HG03457 (cell line): ENCODE measurements around the gene MED29.

Experiments
- ATAC-seq: cut with Tn5 transposase; IDR thresholded peaks from one replicate; pipeline ENCODE4 v1.9.1; 2021; ENCODE audit warnings: moderate number of reproducible peaks; ENCODE audit not compliant: unreplicated experiment

MED29 gene, protein sequence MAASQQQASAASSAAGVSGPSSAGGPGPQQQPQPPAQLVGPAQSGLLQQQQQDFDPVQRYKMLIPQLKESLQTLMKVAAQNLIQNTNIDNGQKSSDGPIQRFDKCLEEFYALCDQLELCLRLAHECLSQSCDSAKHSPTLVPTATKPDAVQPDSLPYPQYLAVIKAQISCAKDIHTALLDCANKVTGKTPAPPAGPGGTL

GRCh38 chr19:39390751-39391437, at the start of gene MED29, which contains the start of gene PAF1:
TSS of gene MED29 (plus strand) at chr19:39391378. CDS start at chr19:39391423, 45 bp downstream.
TSS of gene PAF1 (minus strand) at chr19:39391106. CDS start at chr19:39390864, 242 bp downstream.
- peak; percentile 74 for ATAC-seq

- peak; percentile 76 for ATAC-seq
These were observed 49.2 kb upstream of the MED29 start, which contains the start of gene SAMD4B for GRCh38 chr19:39341719-39342604. TSS of gene SAMD4B (plus strand) at chr19:39342421. CDS start at chr19:39356894, 14,473 bp downstream.

GRCh38 chr19:39342647-39343305, 48.4 kb upstream of the MED29 start:
- ATAC-seq: no peak

DNA sequence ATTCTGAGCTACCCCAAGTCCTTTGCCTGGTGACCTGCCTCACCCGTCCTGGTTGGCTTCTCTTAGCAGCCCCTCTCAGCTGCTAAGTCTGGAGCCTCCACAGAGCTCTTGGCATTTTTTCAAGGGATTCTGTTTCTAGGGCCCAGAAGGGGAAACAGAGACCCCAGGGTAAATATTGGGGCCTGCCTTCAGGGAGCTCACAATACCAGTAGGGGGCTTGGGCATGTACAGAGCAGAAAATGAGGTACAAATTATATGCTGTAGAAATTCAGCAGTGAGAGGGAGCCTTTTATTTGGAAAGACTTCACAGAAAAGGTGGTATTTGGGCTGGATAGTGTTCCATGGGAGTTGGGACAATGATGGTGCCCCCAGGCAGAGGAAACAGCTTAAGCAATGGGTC, 45.2 kb upstream of the MED29 start:
- no peak for ATAC-seq

DNA sequence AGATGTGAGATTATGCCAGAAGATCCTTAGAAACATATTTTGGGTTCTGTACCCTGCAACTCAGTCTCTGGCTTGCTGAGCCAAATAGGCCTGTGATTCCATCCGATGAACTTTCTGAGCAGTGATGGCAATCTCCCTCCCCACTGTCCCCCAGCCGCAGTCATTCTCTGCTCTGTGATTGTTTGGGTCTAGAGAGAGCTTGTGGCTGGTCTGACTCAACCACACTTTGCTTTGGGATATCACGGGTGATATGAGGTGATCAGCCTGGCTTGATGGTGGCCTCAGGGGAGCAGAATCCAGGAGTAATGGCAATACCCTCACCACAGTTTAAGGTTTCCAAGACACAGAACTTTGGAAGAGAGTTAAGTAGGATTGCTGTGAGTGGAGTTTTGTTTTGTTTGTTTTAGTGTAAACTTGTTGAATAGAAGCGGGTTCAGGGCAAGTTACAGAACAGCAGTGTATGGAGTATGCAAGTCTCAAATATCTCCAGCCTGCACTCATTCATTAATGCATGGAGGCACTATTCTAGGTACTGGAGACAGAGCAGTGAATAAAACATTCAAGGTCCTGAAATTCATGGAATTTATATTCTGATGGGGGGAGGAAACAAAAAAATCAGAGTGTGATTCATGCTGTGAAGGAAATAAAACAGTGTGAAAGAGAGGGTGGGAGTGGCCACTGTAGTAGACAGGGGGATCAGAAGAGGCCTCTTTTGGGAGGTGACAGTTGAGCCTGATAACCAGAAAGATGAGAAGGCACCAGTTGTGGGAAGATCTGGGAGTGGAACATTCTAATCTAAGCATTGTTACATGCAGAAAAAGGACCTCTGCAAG, 43.6 kb upstream of the MED29 start:
- ATAC-seq: no peak

DNA sequence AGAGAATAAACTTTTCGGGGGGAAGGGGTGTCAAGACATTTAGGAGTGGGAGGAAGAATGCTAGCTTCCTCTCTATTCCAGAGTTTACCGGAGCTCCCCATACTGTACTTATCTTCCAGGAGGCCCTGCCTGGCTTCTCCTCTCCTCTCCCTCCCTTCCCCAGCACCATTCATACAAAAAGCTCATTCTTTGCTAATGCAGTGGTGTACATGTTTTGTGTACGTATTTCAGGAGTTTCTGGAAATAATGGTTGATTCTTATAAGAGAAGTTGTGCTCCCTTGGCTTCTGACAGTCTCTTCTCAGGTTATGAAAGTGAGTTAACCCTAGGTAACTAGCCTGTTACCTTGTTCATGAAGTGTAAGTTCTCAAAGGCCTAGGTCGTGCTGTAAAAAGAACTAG, 41.9 kb upstream of the MED29 start:
- ATAC-seq: no peak

GRCh38 chr19:39350156-39350555, 41.0 kb upstream of the MED29 start:
- no peak for ATAC-seq

- no peak for ATAC-seq
These were observed 39.6 kb upstream of the MED29 start for GRCh38 chr19:39351537-39352064.

DNA sequence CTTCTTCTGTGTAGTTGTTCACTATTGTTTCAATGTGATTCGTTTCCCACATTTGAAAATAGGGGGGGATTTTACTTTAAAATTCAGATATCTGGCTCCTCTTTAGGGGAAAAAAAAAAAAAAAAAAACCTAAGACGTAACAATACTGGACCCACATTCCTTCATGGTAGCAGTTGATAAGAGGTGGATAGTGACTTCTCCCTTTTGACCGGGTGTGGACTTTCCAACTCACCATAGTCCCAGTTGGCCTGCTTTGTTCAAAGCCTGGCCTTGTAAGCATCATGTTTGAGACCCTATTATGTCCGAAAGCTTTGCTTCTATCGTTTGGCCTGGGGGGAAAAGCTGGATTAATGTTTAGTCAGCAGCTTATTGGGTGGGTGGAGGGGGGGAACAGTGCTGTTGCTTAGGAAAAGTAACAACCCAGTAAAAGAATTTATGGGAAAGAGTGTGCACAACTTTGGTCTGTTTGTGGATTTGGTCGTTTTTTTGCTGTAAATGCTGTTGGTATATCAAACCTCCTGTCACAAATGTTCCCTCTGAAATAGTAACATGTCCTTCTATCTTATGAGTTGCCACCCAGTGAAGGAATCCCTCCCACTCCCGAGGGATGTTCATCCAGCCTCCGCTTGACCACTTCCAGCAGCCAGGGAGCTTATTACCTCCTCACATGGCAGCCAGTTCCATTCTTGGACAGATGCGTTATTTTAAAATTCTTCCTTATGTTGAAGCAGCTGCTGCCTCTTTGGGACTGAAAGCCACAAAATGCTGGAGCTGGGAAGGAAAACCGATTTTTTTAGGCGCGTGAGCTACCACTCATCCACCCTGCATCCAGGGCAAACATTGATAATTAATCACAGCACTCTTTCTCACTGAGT, 38.6 kb upstream of the MED29 start:
- no peak for ATAC-seq

DNA sequence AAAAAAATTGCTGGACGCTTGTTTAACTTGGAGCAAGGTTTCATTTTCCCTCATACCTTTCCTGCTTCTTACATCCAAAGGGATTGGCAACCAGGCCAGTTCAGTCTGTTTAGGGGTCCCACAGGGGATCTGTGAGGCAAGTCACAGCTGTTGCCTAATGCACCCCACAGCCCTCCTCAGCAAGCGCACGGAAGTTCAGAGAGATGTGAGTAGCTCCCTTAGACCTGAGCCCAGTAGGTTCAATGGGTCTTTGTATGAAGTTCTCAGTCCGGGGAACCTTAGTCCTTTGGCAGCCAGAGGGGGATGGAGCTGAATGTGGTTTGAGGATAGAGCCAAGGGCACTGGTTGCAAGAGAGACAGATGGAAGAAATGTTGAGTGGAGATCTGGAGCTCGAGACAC, 35.9 kb upstream of the MED29 start:
- ATAC-seq: no peak

DNA sequence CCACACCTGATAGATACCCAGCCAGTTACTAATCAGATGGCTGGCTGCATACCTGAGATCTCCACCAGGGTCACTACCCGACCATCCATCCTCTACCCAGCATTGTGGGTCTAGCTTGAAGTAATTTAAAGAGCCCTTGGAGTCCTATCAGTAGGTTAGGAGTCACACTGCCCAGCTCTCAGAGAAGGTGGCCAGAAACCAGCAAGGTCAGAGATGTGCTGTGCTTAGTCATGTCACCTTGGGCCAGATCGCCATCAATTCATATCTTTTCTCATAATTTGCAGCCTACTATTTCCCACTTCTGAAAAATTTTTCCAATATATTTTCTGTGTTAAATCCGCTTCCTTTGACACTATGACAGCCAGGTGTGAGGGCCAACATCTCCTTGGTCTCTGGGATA, 35.1 kb upstream of the MED29 start:
- ATAC-seq: no peak

- no peak for ATAC-seq
These were observed 34.5 kb upstream of the MED29 start for GRCh38 chr19:39356647-39357046.

DNA sequence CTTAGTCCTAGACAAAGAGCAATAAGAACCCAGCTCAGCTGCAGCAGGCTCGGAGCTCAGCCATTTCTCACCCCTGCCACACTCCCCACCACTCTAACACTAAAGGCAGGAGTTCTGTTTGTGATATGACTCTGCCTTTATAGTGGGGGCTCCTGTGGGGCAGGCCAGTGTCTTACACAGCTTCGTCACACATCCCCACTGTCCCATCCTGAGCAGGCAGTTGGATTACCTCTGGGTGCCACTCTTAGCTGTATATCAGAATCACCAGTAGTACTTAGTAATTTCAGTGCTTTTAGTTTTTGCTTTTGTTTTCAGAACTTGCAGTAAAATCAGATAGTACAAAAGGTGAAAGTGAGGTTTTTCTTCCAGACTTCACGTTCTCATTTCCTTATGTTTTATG, 32.2 kb upstream of the MED29 start:
- no peak for ATAC-seq

DNA sequence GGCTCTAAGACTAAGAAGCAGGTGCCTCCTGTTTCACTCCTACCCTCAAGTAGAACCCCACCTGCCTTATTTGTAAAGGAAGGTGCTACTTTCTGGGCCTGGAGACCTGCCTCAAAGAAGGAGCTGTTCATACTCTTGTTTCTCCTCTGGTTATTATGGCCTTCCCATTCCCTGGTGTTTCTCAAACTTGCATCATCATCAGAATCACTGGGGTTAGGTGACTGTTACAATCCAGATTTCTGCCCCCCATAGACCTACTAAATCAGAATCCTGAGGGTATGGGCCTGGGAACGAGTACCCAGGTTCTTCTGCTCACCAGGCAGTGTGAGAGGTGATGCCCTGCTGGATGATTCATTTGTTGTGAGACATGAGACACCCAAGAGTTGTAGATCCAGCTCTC, 30.6 kb upstream of the MED29 start:
- no peak for ATAC-seq

DNA sequence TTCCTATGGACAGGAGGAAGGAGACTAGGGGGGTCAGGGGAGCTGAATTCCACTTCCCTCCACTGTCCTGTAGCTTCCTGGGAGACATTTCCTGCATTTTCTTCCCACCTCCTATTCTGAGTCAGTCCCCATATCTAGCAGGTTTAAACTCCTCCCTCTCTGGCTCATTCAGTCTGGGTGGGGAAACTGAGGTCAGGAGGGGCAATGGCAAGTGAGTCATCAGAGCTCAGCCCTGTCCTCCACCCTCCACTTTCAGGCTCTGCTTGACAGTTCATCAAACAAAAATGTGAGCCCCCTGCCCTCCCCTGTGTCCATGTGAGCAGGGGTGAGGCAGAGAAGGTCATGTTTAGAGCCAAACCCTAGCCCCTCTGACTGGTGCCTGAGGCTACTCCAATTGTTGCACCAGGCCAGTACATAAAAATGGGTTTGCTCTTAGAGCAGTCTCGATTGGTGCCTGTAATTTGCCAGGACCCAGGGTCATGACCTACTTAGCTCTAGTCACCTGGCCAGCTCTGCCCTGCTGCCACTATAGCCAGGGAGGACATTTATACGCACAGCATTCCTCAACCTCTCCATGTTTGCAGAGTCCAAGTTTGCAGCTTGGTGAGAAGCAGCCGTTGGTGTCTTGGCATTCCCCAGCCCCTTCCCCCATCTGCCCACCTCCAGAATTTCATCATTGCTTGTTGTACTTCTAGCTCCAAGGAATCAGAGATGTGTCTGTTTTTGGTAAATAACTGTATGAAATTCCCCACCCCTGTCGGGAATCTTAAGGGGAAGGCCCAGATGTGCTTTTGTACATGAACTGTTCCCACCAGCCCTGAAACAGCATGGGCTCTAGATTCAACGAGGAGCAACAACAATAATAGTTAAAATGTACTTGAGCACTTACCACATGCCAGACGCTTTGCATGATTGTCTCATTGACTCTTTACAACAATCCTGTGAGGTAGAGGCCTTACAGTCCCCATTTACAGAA, 28.2 kb upstream of the MED29 start:
- ATAC-seq: no peak

DNA sequence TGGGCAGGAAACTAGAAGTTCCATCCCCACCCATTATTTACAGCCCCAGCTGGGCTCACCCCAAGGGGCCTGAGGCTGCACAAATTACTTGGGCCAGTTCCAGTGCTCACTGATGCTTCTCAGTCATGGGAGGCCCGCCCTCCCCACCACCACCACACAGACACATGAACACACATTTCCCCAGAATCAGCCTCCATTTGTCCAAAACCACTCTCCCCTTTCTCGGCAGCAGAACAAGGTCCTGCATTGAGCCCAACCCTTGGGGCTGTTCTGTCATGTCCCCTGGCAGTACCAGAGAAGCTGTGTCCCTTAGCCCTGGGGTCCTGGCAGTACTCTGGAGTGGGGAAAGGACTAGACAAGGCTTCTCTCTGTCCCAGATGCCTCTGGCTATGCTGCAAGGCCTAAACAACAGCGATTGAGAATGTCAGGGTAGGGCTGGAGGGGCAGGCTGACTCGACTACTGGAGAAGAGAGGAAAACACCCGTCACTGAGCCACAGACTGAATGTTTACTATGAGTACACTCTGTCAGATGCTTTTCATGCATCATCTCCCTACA, 27.2 kb upstream of the MED29 start:
- ATAC-seq: no peak

DNA sequence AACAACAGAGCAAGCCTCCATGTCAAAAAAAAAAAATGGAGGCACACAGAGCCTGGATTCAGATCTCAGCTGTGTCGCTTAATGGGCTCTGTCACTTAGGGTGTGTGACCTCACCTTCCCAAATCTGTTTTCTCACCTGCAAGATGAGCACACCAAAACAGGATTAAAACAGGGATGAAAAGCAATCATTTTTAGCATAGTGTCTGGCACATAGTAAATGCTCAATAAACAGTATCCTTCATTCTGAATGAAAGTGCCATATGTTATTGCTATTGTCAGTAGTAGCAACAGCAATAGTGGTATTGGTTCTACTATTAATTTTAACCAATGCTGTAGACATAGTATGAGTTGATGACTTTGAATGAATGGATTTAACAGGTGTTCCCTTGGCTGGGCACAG, 25.6 kb upstream of the MED29 start:
- ATAC-seq: no peak

DNA sequence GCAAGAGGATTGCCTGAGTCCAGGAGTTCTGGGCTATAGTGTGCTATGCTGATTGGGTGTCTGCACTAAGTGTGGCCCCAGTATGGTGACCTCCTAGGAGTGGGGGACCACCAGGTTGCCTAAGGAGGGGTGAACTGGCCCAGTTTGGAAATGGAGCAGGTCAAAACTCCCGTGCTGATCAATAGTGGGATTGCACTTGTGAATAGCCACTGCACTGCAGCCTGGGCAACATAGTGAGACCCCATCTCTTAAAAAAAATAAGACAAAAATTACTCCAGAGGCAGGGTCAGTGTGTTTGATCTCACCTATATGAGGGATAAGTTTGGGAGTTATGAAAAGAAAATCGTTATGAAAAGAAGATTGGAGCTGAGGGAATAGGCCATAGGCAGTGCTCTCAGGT, 22.0 kb upstream of the MED29 start:
- no peak for ATAC-seq
